ENCODE measurements around the gene CIAO3.

- TF ChIP-seq CTCF (IDR thresholded peaks at IDR 0.05) = no peak
- no peak for TF ChIP-seq POLR2A (IDR thresholded peaks at IDR 0.05)
Observed at GRCh38 chr16:725463-726187, 15.2 kb downstream of the CIAO3 start.
